ENCODE data around the gene ZNF133.

Gene ZNF133

GRCh38 chr20:18361678-18362077 lies 73.4 kb downstream of the ZNF133 start:
- no peak for DNase-seq (ENCODE audit: low spot score)

- no peak for DNase-seq (ENCODE audit: low spot score)
Measured at GRCh38 chr20:18362916-18363315, 74.6 kb downstream of the ZNF133 start.

DNA sequence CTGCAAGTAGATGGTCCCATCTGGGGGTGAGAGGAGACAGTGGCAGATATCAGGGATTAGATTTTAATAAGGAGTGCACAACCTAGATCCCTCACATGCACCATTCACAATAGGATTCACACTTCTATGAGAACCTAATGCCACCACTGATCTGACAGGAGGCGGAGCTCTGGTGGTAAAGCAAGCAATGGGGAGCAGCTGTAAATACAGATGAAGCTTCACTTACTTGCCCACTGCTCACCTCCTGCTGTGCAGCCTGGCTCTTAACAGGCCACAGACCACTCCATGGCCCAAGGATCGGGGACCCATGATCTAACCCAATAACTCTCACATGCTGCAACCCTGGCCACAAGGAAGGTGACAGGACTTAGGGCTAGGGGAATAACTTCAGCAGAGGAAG lies 75.4 kb downstream of the ZNF133 start:
- DNase-seq (ENCODE audit: low spot score): no peak

DNA sequence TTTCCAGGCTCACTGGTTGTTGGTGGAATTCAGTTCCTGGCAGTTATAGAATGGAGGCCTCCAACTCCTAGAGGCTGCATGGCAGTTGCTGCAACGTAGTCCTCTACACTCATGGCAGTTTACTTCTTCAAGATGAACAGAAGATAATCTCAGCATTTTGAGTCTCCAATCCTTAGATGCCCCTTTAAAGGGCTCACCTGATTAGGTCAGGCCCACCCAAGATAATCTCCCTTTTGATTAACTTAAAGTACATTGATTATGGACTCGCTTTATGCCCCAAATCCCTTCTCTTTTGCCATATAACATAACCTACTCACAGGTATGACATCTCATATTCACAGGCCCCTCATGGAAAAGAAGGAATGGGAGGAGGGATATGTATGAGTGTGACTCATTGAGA lies 76.4 kb downstream of the ZNF133 start:
- no peak for DNase-seq (ENCODE audit: low spot score)

All from AG20443 (cell line).